Fibroblast of lung (primary cell): Measurements from ENCODE around the gene SCN2A. TPM values are rescaled to one million over a fixed set of nuclear protein-coding genes. Genes with fewer than 3 reads are reported as not detected.
A peak's percentile ranks its signal among the peaks of the same experiment; 100 is the strongest.

Source experiments
- DNase-seq, 2 donors: peaks; one replicate each; pipeline versions ENCODE4 v3.0.0 to v3.0.0-alpha.2; 2010; ENCODE audit warnings: low read depth in 2 of 2
- H2AFZ ChIP-seq: 2 replicates; pipeline ENCODE4 v1.5.1; 2012; ENCODE audit warnings: low read length, control low read depth, inconsistent platforms
- H3K27ac ChIP-seq: 2 replicates; pipeline ENCODE4 v1.5.1; 2011; ENCODE audit warnings: low read length, control low read depth; ENCODE audit not compliant: insufficient read depth
- H3K27me3 ChIP-seq: 2 replicates; pipeline ENCODE4 v1.5.1; 2011; ENCODE audit warnings: mild to moderate bottlenecking, low read length; ENCODE audit not compliant: control insufficient read depth, insufficient read depth
- H3K36me3 ChIP-seq: 2 replicates; pipeline ENCODE4 v1.5.1; 2011; ENCODE audit warnings: low read length; ENCODE audit not compliant: control insufficient read depth, insufficient read depth
- H3K4me1 ChIP-seq: 2 replicates; pipeline ENCODE4 v1.5.1; 2011; ENCODE audit warnings: low read length; ENCODE audit not compliant: control insufficient read depth, insufficient read depth; ENCODE audit errors: extremely low read depth
- H3K4me2 ChIP-seq: 2 replicates; pipeline ENCODE4 v1.5.1; 2011; ENCODE audit warnings: low read length, control low read depth; ENCODE audit not compliant: insufficient read depth; ENCODE audit errors: extremely low read depth
- H3K4me3 ChIP-seq, 4 experiments: fragments of 200-600 bp in 1 of 4; sonication (generic) in 1 of 4; replicated peaks in 1 of 4; 2 replicates each; pipeline ENCODE4 v1.5.1; 2011 to 2016; ENCODE audit warnings: low read length in 4 of 4, low read depth in 3 of 4, mild to moderate bottlenecking in 3 of 4, control low read depth in 2 of 4, inconsistent platforms in 1 of 4, mixed read lengths in 1 of 4; ENCODE audit not compliant: insufficient read depth in 1 of 4; ENCODE audit errors: control extremely low read depth in 1 of 4
- H3K79me2 ChIP-seq: 2 replicates; pipeline ENCODE4 v1.5.1; 2012; ENCODE audit warnings: mild to moderate bottlenecking, low read length, inconsistent platforms; ENCODE audit not compliant: control insufficient read depth, insufficient read depth
- H3K9ac ChIP-seq: 2 replicates; pipeline ENCODE4 v1.5.1; 2011; ENCODE audit warnings: mild to moderate bottlenecking, low read length, control low read depth; ENCODE audit not compliant: insufficient read depth
- H3K9me3 ChIP-seq: 2 replicates; pipeline ENCODE4 v1.5.1; 2012; ENCODE audit warnings: low read depth, low read length; ENCODE audit not compliant: control insufficient read depth, insufficient read depth
- H4K20me1 ChIP-seq: 2 replicates; pipeline ENCODE4 v1.5.1; 2011; ENCODE audit warnings: low read length; ENCODE audit not compliant: control insufficient read depth, insufficient read depth; ENCODE audit errors: extremely low read depth
- EZH2 ChIP-seq: IDR thresholded peaks from 2 replicates; pipeline ENCODE4 v1.5.1; 2012; ENCODE audit warnings: low read length, control low read depth, mild to moderate bottlenecking; ENCODE audit errors: missing control alignments
- polyA plus RNA-seq, 2 donors: library from polyadenylated mRNA; depleted of rRNA in 1 of 2; stranded (reverse) in 1 of 2; unstranded in 1 of 2; fragments of >200 nt; gene quantifications; 2 replicates each; pipeline ENCODE4 v1.2.1, GENCODE V29; 2011 to 2012; ENCODE audit warnings: missing spikeins in 1 of 2
- total RNA-seq: library from RNA; depleted of rRNA; stranded (reverse); fragments of >200 nt; gene quantifications from 2 replicates; pipeline ENCODE4 v1.2.1, GENCODE V29; 2014
- TF ChIP-seq, protein P1 (sequence below), 2 donors: IDR thresholded peaks in 1 of 2; conservative IDR thresholded peaks in 1 of 2; 1 replicate in 1 of 2; 2 replicates in 1 of 2; pipeline ENCODE4 v1.5.1; 2011 to 2012; ENCODE audit warnings: low read length in 2 of 2, control low read depth in 1 of 2, inconsistent platforms in 1 of 2, low read depth in 1 of 2, mild to moderate bottlenecking in 1 of 2

The SCN2A gene
- total and polyA plus RNA-seq, 2 donors (not counting 1 experiment from before 2014, with no cell fraction given): 0.76 to 7.1 TPM

DNA sequence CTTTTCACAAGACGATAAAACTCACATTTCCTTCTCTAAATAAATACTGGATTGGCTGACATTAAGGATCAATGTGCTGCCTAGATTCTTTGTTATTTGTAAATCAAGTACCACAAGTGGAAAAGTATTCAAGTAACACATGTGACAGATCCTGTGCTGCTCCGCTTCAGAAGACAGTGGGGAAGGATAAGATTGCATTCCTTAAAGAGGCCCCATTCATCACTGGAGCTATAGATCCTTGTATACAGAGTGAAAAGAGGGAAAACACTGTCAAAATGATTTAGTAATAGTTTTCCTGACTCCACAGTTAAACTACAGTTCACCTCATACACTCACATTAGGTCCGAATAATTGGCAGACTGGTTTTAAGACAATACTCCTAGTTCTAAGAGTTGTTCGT is 122.3 kb downstream of the SCN2A start:
- no peaks in the 10 kb centered on the region for H3K4me1 ChIP-seq
- no peaks in the 10 kb centered on the region for H3K27me3 ChIP-seq
- H3K36me3 ChIP-seq: no peaks in the 10 kb centered on the region
- TF ChIP-seq, protein P1, sequence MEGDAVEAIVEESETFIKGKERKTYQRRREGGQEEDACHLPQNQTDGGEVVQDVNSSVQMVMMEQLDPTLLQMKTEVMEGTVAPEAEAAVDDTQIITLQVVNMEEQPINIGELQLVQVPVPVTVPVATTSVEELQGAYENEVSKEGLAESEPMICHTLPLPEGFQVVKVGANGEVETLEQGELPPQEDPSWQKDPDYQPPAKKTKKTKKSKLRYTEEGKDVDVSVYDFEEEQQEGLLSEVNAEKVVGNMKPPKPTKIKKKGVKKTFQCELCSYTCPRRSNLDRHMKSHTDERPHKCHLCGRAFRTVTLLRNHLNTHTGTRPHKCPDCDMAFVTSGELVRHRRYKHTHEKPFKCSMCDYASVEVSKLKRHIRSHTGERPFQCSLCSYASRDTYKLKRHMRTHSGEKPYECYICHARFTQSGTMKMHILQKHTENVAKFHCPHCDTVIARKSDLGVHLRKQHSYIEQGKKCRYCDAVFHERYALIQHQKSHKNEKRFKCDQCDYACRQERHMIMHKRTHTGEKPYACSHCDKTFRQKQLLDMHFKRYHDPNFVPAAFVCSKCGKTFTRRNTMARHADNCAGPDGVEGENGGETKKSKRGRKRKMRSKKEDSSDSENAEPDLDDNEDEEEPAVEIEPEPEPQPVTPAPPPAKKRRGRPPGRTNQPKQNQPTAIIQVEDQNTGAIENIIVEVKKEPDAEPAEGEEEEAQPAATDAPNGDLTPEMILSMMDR (conservative IDR thresholded peaks at IDR 0.05 in 1 of 2, IDR thresholded peaks at IDR 0.05 in 1 of 2; ENCODE audit: low read depth in 1 of 2, low read length in 2 of 2): no peak
- no peak for TF ChIP-seq EZH2
- H4K20me1 ChIP-seq: no peaks in the 10 kb centered on the region
- H3K4me2 ChIP-seq: no peak overlapping the region
- no peak overlapping the region for H3K4me3 ChIP-seq
- H3K27ac ChIP-seq: no peak overlapping the region
- no peak overlapping the region for H2AFZ ChIP-seq
- peak in 1 of 2 donors; percentile 10 for DNase-seq
- H3K9me3 ChIP-seq: no peaks in the 10 kb centered on the region
- no peak overlapping the region for H3K9ac ChIP-seq
- no peaks in the 10 kb centered on the region for H3K79me2 ChIP-seq

DNA sequence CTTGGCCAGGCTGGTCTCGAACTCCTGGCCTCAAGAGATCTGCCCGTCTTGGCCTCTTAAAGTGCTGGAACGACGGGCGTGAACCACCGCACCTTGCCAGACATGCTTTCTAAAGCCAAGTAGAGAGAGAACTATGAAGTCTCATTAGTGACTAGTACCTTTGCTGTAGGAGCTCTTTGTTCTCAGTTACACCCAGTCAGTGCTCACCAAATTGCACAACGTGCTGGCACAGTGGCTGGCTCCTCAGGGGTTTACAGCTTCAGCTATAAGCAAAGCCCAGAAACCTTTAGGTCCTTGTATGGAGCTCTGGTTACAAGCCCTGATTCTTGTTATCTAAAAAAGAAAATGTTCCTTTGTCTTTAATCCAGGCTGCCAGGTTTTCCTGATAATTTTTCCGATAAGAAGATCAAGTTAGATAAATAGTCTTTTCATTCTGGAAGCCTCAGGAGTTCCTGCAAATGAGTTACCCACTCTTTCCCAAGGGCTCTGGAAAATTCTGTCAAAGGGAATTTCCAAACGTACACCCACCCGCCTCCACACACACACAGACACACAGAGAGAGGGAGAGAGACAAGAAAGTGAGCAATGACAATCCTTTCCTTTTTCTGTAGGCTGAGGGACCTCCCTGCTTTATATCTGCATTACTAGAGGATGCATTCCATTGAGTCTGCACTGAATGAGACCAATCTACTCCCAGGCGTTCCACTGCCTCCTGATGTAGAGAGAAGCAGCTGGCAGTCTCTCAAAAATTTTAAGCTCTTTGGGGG is 130.1 kb downstream of the SCN2A start:
- H3K4me1 ChIP-seq: no peaks in the 10 kb centered on the region
- H2AFZ ChIP-seq: no peak overlapping the region
- no peak overlapping the region for H3K4me3 ChIP-seq
- H3K4me2 ChIP-seq: no peak overlapping the region
- no peaks in the 10 kb centered on the region for H3K36me3 ChIP-seq
- H3K9ac ChIP-seq: no peak overlapping the region
- no peak overlapping the region for H3K27ac ChIP-seq
- no peaks in the 10 kb centered on the region for H3K9me3 ChIP-seq
- H4K20me1 ChIP-seq: no peaks in the 10 kb centered on the region
- TF ChIP-seq, protein P1 (conservative IDR thresholded peaks at IDR 0.05 in 1 of 2, IDR thresholded peaks at IDR 0.05 in 1 of 2; ENCODE audit: low read depth in 1 of 2, low read length in 2 of 2): no peak
- TF ChIP-seq EZH2: no peak
- no peaks in the 10 kb centered on the region for H3K27me3 ChIP-seq
- peak in 1 of 2 donors; percentile 46 for DNase-seq
- H3K79me2 ChIP-seq: no peaks in the 10 kb centered on the region

DNA sequence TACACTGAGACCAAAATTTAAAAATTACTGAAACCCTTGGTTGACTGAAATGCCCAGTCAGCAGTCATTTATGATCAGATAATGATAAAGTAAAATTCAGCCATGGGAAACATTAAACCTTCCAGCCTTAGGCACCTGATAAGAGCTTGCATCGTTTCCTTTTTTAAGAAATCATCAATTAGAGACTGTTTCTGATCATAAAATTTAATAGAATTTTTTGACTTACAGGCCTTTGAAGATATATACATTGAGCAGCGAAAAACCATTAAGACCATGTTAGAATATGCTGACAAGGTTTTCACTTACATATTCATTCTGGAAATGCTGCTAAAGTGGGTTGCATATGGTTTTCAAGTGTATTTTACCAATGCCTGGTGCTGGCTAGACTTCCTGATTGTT is 130.7 kb downstream of the SCN2A start:
- TF ChIP-seq EZH2: no peak
- TF ChIP-seq, protein P1 (conservative IDR thresholded peaks at IDR 0.05 in 1 of 2, IDR thresholded peaks at IDR 0.05 in 1 of 2; ENCODE audit: low read depth in 1 of 2, low read length in 2 of 2): no peak
- H3K9ac ChIP-seq: no peak overlapping the region
- H2AFZ ChIP-seq: no peak overlapping the region
- no peak overlapping the region for H3K4me2 ChIP-seq
- H3K9me3 ChIP-seq: no peaks in the 10 kb centered on the region
- H3K27me3 ChIP-seq: no peaks in the 10 kb centered on the region
- H3K4me3 ChIP-seq: no peak overlapping the region
- H3K4me1 ChIP-seq: no peaks in the 10 kb centered on the region
- no peaks in the 10 kb centered on the region for H3K36me3 ChIP-seq
- no peak for DNase-seq
- no peak overlapping the region for H3K27ac ChIP-seq
- no peaks in the 10 kb centered on the region for H3K79me2 ChIP-seq
- no peaks in the 10 kb centered on the region for H4K20me1 ChIP-seq
